Activated CD8-positive, alpha-beta memory T cell treated with anti-CD3 and anti-CD28 coated beads for 1 hour (primary cell): ENCODE results near the gene RNF41.
A peak's percentile ranks its signal among the peaks of the same experiment; 100 is the strongest.
"Not testable (repeated sequence)": the region's sequence is repeated elsewhere in the genome, so short reads cannot be mapped to it uniquely, and the experiment has no call there.

Source experiments
- DNase-seq, 2 donors: peaks; one replicate each; pipeline ENCODE4 v3.0.0-alpha.2; 2020; ENCODE audit warnings: low read depth in 1 of 2; ENCODE audit errors: extremely low read depth in 1 of 2

RNF41 gene

DNA sequence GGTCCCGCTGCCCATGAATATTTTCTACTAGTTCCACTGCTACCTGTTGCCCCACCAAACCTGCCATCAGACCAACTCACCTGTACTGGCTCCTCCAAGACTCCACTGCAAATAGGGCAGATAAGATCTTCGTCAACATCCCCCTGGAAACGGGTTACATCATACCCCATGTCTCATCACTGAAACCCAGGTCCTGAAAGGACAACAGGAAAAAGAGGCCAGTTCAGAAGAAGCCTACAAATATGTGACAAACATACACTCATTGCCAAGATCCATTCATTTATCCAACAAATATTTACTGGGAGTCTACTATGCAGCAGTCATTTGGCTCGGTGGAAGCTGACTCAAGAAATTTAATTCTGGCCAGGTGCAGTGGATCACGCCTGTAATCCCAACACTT is 7.8 kb downstream of the RNF41 start:
- DNase-seq, result no peak

DNA sequence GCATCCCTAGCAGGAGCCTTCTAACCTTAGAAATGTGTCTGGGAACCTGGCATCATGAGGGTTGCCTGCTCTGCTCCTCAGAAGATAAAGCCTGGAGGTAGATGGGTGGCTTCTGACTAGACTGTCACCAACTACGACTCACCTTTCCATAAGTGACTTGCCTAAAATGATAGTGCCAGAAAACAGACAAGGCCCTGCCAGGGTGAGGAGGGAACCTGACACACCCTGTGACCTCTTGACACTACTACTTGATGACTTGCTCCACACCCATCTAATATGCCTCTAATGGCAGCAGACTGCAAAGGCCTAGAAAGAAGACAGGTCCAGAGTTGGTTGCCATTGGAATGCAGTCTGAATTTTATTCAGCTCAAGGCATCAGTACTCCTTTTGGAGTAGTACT is 9.4 kb downstream of the RNF41 start:
- DNase-seq, result no peak

DNA sequence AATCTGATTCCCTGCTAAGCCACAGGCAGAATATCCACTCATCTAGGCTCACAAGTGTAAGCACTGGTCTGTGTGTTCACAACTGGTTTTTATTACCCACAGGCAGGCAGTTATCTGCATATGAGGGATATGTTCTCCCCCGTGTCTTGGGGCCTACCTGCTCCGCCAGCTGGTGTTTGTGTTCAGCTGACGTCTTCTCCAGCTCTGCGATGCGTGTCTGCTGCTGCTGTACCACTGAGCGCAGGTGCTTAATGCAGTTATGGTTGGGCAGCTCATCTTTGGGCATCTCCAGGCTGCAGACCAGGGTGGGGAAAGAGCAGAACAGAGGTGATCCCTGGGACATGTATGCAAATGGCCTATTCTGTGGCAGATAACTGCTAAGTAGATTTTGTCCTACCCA is 13.7 kb downstream of the RNF41 start:
- no peak for DNase-seq

DNA sequence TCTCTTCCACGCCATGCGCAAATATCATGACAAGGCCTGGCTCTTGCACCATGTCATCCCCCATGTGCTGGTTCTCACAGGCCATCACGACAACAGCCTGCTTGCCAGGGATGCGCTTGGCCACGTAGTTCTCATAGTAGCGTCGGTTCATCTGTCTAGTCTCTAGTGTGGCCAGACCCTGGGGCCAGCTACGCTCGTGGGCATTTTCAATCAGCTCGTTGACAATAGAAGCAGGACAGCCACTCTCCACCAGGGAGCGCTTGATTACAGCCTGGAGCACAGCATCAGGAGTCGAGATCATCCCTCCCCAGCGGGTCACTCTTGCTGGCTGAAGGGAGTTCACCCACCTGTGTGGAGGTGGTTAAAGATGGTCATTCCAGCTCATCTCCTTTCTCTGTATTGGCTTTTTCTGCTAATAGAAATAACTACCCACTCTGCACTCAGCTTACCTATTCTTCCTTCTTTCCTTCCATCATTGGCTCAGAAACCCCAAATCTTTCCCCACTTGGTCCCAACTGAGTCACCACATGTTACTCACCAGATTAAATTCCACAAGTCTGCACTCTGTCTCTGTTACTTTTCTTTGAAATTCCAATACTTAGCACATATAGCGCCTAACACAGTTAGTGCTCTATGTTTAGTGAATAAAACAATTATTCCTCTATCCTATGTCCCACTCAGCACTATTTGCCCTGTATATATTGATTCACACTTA is 15.1 kb downstream of the RNF41 start:
- no peak for DNase-seq

DNA sequence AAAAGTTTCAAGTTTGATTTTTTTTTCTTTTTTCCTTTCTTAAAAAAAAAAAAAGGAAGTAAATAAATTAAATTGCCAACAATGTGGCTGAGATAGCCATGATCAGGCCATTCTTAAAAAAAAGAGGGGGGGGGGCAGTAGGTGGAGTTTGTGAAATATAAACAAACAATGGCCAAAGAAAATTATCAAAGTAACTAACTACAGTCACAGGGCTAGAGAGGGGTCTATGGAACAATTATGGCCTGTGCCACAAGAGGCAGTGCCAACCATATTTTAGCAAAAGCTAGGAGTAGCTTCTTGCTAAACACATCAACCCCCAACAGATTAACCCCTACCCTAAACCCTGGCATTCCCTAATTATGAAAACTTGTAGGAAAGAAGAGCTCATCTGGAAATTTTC is 16.3 kb downstream of the RNF41 start:
- no peak for DNase-seq

DNA sequence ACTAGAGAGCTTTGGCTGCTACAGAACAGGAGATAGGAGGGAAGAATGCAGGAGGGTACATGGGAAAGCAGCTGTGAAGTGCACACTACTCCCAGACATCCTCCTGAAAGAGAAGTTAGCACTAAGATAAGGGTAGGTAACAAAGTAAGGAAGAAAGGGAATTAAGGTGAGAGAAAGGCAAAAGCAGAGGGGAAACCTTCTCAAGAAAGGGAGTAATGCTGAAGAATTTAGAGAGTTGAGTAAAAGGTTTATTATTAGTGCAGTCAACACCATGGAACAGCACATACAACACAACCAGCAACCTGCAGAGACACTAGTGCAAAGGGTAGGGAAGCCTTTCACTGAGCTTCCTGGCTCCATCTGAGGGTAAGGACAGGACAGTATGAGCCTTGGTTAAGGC is 17.4 kb downstream of the RNF41 start:
- no peak for DNase-seq

DNA sequence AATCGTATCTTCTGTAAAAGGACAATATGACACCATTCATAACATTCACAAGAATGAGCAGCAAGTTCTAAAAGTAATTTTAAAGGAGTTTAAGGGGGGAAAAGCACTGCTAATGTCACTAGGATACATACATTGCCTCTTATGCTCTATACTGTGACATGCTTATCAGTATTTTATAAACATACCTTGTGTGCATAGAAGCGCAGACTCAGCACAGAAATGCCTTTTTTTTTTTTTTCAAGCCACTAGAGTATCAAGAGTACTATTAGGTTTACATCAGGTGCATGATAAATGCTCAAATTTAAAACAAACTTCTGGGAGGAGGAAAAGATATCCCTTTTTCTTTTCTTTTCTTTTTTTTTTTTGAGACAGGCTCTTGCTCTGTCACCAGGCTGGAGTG is 18.9 kb downstream of the RNF41 start:
- no peak for DNase-seq

DNA sequence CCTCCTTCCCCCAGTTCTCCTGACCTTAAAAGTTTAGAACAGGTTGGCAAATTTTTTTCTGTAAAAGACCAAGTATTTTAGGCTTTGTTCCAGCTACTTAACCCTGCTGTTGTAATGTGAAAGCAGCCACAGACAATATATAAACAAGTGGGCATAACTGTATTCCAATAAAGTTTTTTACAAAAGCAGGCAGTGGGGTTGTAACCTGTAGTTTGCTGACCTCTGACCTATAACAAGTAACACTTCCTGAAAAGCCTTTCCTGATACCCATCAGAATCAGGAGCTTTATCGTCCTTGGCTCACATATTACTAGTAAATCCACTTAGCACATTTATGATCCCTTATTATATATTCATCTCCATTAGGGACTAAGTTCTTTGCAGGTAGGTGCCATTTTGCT is 19.4 kb downstream of the RNF41 start:
- no peak for DNase-seq

DNA sequence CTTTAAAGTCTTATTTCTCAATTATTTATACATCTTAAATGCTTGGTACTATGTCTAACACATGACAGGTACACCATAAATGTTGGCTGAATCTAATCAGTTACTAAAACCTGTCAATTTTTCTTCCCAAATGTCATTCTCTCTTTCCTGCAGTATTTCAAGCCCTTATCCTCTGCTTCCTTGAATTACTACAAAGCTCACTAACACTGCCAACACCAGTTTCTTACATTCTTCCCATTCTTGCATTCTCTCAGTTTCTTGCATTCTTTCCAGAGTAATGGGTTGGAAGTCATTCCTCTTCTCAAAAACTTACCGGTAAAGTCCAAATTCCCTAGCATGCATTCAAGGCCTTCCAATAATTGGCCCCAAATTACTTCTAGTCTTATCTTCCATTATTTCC is 22.9 kb downstream of the RNF41 start:
- DNase-seq, result no peak

DNA sequence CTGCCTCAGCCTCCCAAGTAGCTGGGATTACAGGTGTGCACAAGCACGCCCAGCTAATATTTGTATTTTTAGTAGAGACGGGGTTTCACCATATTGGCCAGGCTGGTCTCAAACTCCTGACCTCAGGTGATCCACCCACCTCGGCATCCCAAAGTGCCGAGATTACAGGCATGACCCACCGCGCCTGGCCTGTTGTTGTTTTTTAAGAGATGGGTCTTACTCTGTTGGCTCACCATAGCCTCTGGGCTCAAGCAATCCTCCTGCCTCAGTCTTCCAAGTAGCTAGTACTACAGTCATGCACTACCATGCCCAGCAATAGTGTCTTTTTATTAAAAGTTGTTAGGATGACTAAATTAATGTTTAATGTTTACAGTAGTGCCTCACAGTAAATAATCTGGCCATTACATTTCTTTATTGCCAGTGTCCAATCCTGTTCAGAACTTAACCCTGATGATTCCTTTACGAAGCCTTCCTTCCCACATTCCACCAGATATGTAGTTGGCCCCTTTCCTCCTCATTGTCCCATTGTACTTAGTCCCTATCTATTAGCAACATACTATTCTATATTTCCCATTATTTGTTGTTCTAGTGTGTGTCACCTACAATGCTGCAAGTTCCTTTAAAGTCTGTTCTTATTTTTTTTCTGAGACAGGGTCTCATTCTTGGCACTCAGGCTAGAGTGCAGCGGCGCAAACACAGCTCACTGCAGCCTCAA is 23.6 kb downstream of the RNF41 start:
- DNase-seq, result no peak

DNA sequence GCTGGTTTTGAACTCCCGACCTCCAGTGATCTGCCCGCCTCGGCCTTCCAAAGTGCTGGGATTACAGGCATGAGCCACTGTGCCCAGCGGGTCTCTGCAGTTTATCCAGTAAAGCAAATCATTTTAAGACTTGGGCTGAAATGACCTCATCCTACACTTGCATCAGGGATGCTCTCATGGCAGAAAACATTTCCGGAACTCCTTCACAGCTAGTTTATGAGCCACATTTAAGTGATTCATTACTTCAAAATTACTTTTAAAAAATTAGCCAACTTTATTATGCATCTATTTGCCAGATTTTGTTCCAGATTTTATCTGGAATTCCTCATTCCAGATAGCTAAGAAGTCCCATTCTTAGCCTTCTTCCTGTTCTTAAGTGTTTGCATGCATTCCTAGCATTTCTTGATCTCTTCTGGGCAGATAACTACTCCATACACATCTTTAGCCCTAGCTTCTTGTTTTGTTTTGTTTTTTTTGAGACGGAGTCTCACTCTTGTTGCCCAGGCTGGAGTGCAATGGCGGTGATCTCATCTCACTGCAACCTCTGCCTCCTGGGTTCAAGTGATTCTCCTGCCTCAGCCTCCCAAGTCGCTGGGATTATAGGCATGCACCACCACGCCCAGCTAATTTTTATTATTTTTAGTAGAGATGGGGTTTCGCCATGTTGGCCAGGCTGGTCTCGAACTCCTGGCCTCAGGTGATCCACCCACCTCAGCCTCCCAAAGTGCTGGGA is 24.7 kb downstream of the RNF41 start:
- DNase-seq, result not testable (repeated sequence)

DNA sequence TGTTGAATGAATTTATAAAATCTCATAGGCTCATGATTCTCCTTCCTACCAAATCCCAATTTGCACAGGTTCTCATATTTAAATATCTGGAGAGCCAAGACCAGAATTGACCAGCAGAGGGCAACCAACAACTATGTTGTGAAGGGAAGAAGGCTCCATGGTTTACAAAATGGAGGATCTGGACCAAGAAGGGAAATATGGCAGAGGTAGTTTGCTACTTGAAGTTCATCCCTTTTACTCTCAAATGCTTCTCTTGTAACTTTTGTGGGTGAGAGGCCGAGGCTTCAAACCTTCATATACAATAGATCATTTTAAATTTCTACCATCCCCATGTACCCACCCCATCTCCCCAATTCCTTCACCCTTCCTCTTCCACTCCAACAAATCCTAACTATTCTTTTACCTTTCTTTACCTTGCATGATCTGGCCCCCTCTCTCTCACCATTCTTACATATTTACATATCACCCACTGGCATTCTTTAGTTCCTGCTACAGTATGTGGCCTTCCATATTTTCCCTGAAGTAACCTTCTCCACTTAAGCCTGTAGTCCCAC is 28.6 kb downstream of the RNF41 start:
- peak; percentile 44 to 46 for DNase-seq

DNA sequence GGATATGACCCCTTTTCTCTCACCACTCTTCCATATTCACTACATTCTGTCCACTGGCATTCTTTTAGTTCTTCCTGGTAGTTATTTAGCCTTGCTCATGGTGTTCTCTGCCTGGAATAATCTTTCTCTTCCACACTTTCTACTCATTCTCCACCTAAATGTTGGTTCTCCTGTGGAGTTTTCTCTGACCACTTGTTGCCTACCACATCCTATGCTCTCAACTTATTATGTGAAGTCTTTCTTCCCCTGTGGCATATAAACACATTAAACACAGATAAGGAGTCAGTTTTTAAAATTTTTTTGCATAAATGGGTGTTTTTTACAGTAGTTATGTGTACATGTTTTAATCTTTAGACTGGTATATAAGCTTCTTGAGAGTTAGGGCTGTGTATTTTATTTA is 29.1 kb downstream of the RNF41 start:
- no peak for DNase-seq

DNA sequence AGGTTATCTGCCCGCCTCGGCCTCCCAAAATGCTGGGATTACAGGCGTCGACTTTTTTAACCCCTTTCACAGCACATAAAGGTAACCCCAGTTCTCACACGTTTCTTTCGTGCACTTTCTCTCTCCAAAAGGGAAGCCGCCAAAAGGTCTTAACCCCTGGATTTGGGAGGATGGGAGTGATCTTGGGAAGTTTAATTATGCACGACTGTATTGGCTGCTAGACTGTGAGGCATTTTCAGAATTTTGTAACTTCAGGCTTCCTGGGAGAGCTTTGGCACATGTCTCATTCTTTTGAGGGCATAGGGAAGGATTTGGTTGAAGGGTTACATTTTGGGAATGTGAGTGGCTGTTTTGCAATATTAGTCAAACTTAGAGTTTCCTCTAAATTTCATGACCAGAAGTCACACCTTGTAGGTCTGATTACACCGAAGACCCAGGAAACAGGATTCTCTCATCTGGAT is 31.0 kb downstream of the RNF41 start:
- no peak for DNase-seq

DNA sequence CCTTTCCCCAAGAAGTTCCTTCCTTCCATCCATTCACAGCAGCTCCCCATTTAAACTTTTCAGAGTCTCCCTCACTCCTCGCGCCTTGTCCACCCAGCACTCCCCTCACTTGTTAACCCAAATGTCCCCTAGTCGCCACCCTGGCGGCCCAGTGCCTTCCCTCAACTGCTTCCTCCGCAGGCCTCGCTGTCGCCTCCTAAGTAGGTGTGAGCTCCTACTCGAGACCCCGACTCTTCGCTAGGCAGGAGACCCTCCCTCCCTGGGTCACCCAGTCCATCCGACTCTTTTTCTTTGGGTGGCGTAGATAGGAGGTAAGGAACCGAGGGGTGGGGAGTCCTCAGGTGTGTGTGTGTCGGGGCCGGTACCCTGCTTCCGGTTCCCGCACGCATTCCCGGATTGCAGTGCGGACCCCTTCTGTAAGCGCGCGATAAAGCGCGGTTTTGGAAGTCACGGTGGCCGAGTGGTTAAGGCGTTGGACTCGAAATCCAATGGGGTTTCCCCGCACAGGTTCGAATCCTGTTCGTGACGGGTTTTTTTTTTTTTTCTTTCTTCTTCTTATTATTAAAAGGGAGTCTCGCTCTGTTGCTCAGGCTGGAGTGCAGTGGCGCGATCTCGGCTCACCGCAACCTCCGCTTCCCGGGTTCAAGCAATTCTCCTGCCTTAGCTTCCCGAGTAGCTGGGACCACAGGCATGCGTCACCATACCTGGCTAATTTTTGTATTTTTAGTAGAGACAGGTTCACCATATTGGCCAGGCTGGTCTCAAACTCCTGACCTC is 31.6 kb downstream of the RNF41 start:
- DNase-seq, result peak; percentile 24 to 43

DNA sequence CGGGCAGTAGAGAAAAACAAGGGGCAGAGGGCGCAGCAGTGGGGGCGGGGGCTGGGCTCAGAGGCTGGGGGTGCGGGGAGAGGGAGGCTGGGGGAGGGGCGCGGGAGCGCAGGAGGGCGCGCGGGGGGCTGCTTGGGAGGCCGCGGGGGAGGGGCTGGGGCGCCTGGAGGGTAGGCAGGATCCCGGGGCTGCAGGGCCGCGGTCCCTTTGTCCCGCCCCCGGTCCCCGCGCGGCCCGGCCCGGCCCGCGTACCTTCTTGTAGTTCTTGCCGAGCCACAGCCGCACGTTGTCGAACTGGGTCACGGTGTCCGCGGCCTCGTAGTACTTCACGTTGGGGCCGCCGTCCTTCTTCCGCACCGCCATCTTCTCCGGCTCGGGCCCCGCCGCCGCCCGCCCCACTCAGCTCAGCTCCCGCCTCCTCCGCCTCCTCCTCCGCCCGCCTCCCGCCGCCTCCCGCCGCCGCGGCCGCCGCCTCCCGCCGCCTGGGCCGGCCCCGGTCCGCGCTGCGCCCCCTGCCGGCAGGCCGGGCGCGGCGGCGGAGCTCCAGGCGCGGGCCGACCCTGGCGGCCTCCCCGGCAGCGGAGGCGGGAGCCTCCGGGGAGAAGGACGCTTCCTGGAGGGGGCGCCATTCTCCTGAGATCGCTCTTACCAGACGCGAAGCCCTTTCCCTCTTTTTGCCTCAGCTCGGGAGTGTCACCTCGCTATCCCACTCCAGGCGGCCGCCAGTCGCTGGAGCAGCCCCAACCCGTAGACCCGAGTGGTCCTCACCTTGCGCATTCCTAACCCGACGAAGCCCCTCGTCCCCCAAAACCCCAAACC is 32.4 kb downstream of the RNF41 start, which contains the start of gene SMARCC2:
Gene SMARCC2, minus strand, starts transcription at position 385 of the 819 bp plus-strand sequence. Its CDS starts 22 bp downstream, at position 363.
- peak; percentile 64 to 77 for DNase-seq

DNA sequence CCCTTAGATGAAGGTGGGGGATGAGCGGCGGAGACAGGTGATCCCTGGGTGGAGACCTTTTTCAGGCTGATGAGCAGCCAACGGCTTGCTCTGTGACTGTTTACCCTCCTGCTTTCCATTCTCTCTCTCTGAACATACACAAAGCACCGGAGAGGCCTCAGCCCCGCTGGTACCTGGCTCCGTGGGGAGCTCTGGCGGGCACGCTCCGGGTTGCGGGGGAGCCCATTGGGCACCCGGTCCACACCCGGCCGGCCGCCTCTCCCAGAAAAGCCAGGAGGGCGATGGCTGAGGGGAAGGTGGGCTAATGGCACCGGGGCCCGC is 33.0 kb downstream of the RNF41 start:
- DNase-seq, result no peak

DNA sequence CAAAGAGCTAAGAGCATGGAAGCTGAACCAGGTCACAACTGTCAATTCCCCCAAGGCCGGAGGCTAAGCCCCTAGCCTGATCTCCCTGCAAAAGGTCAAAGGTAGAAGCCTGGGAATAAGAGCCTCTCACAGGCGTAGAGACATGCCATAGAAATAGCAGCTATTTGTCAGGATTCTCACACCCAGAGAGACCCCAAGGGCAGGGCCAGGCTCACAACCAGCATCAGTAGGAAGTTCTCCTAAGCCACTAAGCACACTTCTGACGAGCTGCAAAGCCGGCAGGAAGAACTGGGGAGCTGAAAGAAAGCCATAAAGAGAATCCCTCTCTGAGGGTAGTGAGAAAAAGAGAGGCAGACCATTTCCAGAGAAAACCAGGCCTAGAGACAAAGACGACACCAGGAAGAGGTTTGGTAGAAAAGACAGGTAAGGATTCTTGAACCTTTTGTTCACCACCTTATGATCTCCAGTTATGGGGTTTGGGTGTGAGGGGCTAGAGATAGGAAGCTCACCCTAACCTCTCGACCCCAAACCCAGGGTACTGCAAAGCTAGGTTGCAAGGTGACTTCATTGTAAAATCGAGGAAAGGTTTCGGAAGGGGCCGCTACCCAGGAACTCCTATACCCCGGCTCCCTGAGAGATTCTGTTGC is 33.5 kb downstream of the RNF41 start:
- DNase-seq, result no peak

DNA sequence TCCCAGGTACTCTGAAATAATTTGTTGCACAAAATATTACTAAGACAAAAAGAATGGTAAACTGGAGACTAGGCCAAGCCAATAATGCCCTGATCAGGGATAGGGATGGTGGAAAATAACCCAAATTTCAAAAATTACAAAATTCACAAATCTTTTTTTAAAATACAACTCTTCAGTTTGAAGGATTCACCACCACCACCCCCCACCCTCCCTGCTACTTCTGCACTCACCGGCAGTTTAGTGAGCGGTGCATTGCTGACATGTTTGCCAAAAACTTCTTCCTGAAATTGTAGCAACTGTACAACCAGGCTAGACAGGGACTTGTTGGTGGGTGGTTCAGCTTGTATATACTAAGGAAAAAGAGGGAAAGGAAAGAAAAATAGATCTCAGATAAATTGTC is 34.8 kb downstream of the RNF41 start:
- DNase-seq, result no peak
